ENCODE data around the gene KDM2B.
A peak's percentile ranks its signal among the peaks of the same experiment; 100 is the strongest.

KDM2B gene

DNA sequence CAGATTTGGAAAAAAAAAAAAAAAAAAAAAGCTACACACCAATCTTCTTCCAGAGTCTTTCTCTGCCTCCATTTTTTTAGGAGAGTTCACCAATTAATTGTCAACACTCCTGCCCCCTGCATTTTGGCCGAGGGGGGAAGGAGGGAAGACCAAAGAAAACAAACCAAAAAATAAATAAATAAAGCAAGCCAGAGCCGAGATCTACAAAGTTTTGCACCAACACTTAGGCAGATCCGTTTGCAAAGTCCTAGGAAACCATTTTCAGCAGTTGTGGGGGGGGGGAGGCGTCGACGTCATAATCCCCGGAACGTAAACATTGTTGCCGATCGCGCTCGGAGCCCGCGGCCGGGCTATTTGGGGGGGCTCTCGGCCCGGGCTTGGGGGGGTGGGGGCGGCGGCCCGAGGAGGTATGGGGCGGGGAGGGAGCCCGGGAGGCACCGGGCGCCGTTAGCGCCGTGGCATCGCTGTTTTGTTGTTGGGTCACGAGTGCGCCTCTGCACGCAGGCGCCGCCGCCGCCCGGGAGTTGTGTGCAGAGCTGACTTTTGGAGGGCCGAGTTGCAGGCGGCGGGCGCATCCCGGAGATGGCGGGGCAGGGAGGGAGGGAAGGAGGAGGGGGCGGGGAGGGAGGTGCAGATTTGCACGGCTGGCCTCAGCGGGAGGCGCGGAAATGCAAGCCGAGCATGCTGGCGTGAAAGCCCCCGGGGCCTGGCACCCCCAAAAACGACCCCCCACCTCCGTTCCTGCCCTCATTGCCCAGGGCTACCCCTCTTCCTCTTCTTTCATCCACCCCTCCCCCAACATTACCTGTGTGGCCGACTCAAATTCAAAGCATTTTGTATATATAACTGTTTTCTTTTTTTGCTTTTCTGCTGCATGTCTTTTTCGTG, 598 bp downstream of the KDM2B start:
- Histone ChIP-seq H3K9me3 (ENCODE audit: low read length) (no peaks in the 10 kb centered on the region), H3K36me3 (ENCODE audit: insufficient read depth, low read length) (peaks cover 4% of the 10 kb centered on the region), H3K4me1 (ENCODE audit: insufficient read depth, low read length) (peaks cover 59% of the 10 kb centered on the region)

DNA sequence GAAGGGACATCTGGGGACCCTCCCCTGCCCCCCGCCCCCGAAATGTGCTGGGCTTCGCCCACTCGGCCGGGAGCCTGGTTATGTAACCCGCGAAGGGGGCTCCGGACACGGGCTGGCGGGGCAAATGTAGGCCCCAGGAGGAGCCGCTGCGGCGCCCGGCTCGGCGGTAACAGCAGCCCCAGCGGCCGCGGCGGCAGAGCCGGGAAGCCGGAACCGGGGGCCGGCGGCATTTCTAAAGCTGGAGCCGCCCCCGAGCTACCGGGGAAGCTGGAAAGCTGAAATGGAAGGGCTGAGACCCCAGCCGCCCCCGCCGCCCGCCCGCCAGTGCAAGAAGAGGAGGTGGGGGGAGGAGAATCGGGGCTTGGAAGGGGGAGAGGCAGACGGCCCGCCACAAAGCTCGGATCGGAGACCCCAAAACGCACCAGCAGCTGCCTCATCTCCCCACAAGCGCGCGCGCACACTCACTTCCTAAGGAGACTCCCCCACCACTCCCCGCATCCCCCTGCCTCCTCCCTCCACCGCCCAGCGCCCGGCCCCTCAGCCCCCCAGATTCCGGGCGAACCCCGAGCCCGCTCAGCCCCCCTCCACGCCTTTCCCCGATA, 1.5 kb downstream of the KDM2B start:
- Histone ChIP-seq H3K9me3 (ENCODE audit: low read length) (no peaks in the 10 kb centered on the region), H2AFZ (ENCODE audit: low read depth, low read length) (peak overlapping the region; percentile 57), H3K4me3 (ENCODE audit: low read length) (peak overlapping the region; percentile 54), H3K36me3 (ENCODE audit: insufficient read depth, low read length) (peaks cover 8% of the 10 kb centered on the region), H3K27me3 (ENCODE audit: insufficient read depth, low read length) (no peaks in the 10 kb centered on the region), H3K4me1 (ENCODE audit: insufficient read depth, low read length) (peaks cover 59% of the 10 kb centered on the region)

More for the DNA sequence above, 598 bp downstream of the KDM2B start:
- Histone ChIP-seq H2AFZ (ENCODE audit: low read depth, low read length) (peak overlapping the region; percentile 70), H3K4me3 (ENCODE audit: low read length) (peak overlapping the region; percentile 54), H3K27me3 (ENCODE audit: insufficient read depth, low read length) (no peaks in the 10 kb centered on the region)

DNA sequence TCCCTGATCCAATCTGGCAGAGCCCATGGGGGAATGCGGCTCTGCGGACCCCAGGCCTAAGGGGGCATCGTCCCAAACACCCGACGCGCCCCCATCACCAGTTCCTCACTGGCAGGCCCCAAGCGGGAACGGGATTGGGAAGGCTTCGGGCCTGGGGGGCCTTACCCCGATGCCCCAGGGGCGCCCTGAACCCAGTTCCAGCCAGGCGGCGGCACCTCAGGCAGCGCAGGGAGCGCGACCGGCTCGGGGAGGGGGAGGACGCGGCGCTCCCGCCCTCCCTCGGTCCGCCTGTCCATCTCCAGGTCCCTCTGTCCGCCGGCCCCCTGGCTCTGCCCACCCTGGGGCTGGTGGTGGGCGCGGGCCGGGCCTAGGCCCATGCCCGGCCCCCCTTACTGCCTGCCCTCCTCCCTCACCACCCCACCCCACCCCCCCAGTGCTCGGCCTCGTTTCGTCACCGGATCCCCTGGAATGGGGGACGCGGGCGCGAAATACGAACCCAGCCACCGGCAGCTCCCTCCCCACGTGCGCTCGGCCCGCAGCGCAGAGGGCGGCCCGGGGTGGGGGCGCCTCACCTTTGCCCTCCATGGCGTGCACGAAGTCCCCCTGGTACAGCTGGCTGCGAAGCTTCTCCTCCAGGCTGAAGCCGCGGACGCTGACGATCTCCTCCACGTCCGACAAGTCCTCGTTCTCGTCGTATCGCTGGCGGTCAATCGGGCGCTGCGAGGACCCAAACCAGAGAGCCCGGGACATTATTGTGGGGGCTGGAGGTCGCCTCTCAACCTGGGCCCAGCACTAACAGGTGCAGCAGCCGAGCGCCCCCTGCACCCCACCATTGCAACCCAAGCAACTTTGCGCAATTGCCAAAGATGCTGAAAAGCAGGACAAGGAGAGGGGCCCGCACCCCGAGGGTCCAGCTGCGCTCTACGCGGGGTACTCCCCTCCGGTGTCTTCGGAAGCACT, 2.3 kb downstream of the KDM2B start:
- Histone ChIP-seq H3K4me3 (ENCODE audit: low read length) (peak overlapping the region; percentile 54), H3K27me3 (ENCODE audit: insufficient read depth, low read length) (no peaks in the 10 kb centered on the region), H3K4me1 (ENCODE audit: insufficient read depth, low read length) (peaks cover 59% of the 10 kb centered on the region)

DNA sequence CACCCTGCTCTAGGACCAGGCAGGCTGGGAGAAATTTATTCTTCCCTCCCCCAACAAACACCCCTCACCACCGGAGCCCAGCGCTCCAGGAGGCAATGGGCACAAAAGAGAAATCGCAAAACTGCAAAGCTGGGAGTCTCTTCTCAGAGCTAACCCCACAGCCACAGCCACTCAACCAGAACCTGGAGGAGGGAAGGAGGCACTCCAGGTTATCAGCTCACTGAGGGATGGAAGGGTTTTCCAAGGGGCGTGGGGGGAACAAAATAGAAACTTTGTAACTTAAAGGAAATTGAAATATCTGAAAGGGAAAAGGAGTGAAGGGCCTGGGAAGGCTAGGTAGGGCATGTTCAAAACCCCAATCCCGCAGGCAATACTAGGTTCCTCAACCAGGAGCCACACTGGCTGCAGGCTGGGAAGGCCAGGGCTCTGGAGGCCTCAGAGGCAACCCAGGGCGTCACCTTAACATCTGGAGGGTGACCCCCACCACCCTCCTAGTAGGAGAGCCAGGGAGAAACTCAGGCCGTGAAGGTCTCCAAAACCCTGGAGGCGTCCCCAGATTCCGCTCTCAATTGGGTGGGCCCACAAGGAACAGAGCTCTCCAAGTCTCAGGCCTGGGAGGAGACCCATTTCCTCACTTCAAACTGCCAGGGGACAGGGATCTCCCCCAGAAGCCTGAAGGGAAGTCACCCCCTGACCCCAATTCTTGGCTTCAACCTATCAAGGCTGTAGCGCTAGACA, 3.2 kb downstream of the KDM2B start:
- H3K4me1 ChIP-seq (ENCODE audit: insufficient read depth, low read length) = peaks cover 54% of the 10 kb centered on the region
- peak overlapping the region; percentile 54 for H3K4me3 ChIP-seq (ENCODE audit: low read length)

More for the DNA sequence above, 2.3 kb downstream of the KDM2B start:
- peaks cover 13% of the 10 kb centered on the region for H3K36me3 ChIP-seq (ENCODE audit: insufficient read depth, low read length)
- H3K9me3 ChIP-seq (ENCODE audit: low read length) = no peaks in the 10 kb centered on the region
- H2AFZ ChIP-seq (ENCODE audit: low read depth, low read length) = peak overlapping the region; percentile 57

DNA sequence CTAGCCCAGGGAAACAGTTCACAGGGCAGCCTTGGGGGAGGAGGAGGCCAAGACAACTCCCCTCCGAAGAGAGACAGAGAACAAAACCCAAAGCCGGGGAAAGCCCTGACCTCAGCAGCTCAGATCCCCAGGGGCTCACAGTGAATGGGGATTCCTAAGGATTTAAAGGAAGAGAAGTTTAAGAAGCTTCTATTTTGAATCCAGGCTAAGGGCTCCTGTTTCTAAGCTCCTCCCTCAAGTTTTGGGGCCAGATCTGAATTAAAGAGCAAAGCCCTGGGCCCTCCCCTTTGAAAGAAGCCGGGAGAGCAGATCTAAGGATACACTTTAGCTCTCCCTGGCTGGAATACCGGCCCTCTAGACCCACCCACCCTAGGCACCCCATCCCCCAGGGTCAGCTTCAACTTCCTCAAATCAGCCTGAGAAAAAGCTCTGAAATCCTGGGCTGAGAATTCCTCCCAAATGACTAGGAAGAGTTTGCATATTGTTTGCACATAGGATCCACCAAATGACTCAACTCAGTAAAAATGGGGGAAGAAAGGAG, 3.9 kb downstream of the KDM2B start:
- Histone ChIP-seq H3K4me1 (ENCODE audit: insufficient read depth, low read length) (peaks cover 47% of the 10 kb centered on the region), H3K4me3 (ENCODE audit: low read length) (peak overlapping the region; percentile 32), H2AFZ (ENCODE audit: low read depth, low read length) (peak overlapping the region; percentile 13), H3K27me3 (ENCODE audit: insufficient read depth, low read length) (no peaks in the 10 kb centered on the region), H3K36me3 (ENCODE audit: insufficient read depth, low read length) (peaks cover 20% of the 10 kb centered on the region), H3K9me3 (ENCODE audit: low read length) (no peaks in the 10 kb centered on the region)

More for the DNA sequence above, 3.2 kb downstream of the KDM2B start:
- no peaks in the 10 kb centered on the region for H3K27me3 ChIP-seq (ENCODE audit: insufficient read depth, low read length)
- H3K36me3 ChIP-seq (ENCODE audit: insufficient read depth, low read length) = peaks cover 13% of the 10 kb centered on the region
- no peak overlapping the region for H2AFZ ChIP-seq (ENCODE audit: low read depth, low read length)
- H3K9me3 ChIP-seq (ENCODE audit: low read length) = no peaks in the 10 kb centered on the region

DNA sequence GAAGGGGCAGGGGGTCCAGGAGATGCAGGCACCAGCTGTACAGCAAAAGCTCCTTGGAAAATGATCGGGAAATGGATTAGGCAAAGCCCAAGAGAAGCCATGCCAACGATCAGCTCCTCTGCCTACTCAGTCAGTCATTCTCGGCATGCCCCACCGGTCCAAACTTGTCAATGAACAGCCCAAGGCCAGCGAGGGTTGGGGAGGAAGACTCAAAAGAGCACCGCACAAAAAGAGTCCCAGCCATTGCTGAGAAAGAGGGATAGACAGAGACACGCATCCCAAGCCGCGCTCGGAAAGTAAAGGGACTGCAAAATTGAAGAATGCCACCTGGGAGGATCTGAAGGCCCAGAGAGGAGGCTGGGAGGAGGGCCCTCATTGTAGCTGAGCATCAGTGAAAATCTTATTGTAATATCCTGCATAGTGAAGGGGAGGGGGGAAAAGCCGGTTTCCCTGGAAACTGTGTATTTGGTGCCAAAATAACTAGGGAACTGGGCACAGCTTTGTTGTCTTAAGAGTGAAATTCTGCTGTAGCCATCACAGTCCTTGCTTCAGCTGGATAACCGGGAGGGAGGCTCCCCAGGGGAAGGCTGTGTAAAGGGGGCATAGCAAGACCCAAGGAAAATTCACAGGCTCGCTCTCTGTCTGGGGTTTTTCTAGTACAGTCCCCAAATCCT, 4.7 kb downstream of the KDM2B start:
- H3K4me1 ChIP-seq (ENCODE audit: insufficient read depth, low read length) = peaks cover 39% of the 10 kb centered on the region
- peak overlapping the region; percentile 13 for H2AFZ ChIP-seq (ENCODE audit: low read depth, low read length)
- H3K36me3 ChIP-seq (ENCODE audit: insufficient read depth, low read length) = peaks cover 23% of the 10 kb centered on the region
- H3K27me3 ChIP-seq (ENCODE audit: insufficient read depth, low read length) = no peaks in the 10 kb centered on the region
- H3K4me3 ChIP-seq (ENCODE audit: low read length) = peak overlapping the region; percentile 32
- H3K9me3 ChIP-seq (ENCODE audit: low read length) = no peaks in the 10 kb centered on the region

DNA sequence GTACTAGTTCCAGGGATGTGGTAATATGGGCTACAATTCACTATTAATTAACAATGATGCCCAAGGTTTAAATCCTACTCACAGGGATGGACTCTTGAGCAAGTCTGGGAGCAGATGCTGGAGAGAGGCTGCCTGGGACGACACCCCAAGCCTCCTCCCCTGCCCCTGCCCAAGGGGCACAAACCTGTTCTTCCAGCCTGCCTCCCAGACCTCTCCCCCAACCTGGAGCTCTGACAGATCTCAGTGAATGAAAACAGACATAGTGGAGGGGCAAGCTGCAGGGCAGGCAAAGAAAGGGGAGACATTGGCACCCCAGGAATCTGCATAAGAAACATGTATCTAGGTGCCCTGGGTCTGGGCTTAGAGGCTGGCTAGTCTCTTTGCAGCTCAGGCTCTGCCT, 5.8 kb downstream of the KDM2B start:
- Histone ChIP-seq H2AFZ (ENCODE audit: low read depth, low read length) (no peak overlapping the region), H3K9me3 (ENCODE audit: low read length) (no peaks in the 10 kb centered on the region), H3K4me3 (ENCODE audit: low read length) (no peak overlapping the region), H3K36me3 (ENCODE audit: insufficient read depth, low read length) (peaks cover 26% of the 10 kb centered on the region), H3K27me3 (ENCODE audit: insufficient read depth, low read length) (no peaks in the 10 kb centered on the region), H3K4me1 (ENCODE audit: insufficient read depth, low read length) (peaks cover 32% of the 10 kb centered on the region)

DNA sequence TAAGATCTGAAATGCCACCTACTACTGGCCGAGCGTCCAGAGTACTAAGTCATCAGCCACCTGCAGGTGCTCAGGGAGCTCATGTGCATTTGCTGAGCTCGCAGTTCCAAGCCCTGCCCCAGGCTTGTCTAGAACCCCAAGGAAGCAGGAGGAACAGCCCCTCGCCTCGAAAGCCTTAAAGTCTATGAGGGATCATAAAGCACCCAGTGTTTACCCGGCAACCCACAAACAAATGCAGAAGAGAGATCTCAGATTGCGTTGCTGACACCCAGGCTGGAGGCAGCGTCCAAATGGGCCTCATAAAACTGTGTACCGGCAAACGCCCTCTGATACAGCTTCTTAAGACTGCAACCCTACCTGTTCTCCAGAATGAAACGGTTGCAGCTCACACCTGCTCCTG, 6.8 kb downstream of the KDM2B start:
- Histone ChIP-seq H2AFZ (ENCODE audit: low read depth, low read length) (no peak overlapping the region), H3K4me1 (ENCODE audit: insufficient read depth, low read length) (peaks cover 32% of the 10 kb centered on the region), H3K36me3 (ENCODE audit: insufficient read depth, low read length) (peaks cover 26% of the 10 kb centered on the region), H3K4me3 (ENCODE audit: low read length) (no peak overlapping the region), H3K27me3 (ENCODE audit: insufficient read depth, low read length) (no peaks in the 10 kb centered on the region), H3K9me3 (ENCODE audit: low read length) (no peaks in the 10 kb centered on the region)

DNA sequence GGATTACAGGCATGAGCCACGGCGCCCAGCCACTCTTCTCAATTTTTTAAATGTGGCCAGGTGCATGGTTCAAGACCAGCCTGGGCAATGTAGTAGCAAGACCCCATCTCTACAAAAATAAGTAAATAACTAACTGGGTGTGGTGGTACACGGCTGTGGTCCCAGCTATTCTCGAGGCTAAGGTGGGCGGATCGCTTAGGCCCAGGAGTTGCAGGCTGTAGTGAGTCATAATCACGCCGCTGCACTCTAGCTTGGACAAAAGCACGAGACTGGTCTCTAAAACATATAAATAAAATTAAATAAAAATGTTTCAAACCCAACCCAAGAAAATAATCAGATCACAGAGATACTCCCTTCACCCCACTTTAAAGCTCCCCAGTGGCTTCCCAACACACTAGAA, 8.9 kb downstream of the KDM2B start:
- H3K27me3 ChIP-seq (ENCODE audit: insufficient read depth, low read length) = no peaks in the 10 kb centered on the region
- H3K9me3 ChIP-seq (ENCODE audit: low read length) = peaks cover 2% of the 10 kb centered on the region
- H3K4me1 ChIP-seq (ENCODE audit: insufficient read depth, low read length) = peaks cover 15% of the 10 kb centered on the region
- H3K4me3 ChIP-seq (ENCODE audit: low read length) = no peak overlapping the region
- H2AFZ ChIP-seq (ENCODE audit: low read depth, low read length) = no peak overlapping the region
- H3K36me3 ChIP-seq (ENCODE audit: insufficient read depth, low read length) = peaks cover 26% of the 10 kb centered on the region

DNA sequence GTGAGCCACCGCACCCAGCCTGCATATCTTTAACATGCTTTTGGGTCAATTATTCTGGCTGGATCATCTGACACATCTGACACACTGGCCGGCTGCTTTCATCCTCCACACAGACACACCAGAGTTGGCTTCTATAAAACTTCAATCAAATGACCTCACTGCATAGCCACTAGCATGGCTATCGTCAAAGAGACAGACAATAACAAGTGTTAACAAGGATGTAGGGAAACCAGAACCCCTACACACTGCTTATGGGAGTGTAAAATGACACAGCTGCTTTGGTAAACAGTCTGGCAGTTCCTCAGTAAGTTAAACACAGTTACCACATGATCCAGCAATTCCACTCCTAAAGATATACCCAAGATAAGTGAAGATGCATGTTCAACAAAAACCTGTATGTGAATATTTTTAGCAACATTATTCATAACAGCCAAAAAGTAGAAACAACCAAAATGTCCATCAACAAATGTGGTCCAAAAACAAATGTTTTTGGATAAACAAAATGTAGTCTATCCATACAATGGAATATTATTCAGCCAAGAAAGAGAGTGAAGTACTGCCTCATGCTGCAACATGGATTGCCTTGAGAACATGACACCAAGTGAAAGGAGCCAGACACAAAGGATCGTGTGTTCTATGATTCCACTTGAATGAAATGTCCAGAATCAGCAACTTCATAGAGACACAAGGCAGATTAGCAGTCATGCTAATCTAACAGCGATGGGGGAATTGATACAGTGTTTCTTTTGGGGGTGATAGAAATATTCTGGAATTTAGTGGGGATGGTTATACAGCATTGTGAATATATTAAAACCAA, 10.1 kb downstream of the KDM2B start:
- peaks cover 2% of the 10 kb centered on the region for H3K4me1 ChIP-seq (ENCODE audit: insufficient read depth, low read length)
- H3K9me3 ChIP-seq (ENCODE audit: low read length) = peaks cover 2% of the 10 kb centered on the region
- H3K4me3 ChIP-seq (ENCODE audit: low read length) = no peak overlapping the region
- H2AFZ ChIP-seq (ENCODE audit: low read depth, low read length) = no peak overlapping the region
- peaks cover 26% of the 10 kb centered on the region for H3K36me3 ChIP-seq (ENCODE audit: insufficient read depth, low read length)
- no peaks in the 10 kb centered on the region for H3K27me3 ChIP-seq (ENCODE audit: insufficient read depth, low read length)
